Hepatocyte (in vitro differentiated cells): ENCODE measurements around the gene CFAP58. TPM values are rescaled to one million over a fixed set of nuclear protein-coding genes. Genes with fewer than 3 reads are reported as not detected.

Experiments
- DNase-seq: peaks from one replicate; pipeline ENCODE4 v3.0.0-alpha.2; 2016; ENCODE audit warnings: low spot score
- H2AFZ ChIP-seq: fragments of 200-600 bp; sonication (generic); 2 replicates; pipeline ENCODE4 v1.6.0; 2016; ENCODE audit warnings: antibody characterized with exemption, mild to moderate bottlenecking
- H3K27ac ChIP-seq: fragments of 200-600 bp; sonication (generic); 2 replicates; pipeline ENCODE4 v1.5.1; 2016; ENCODE audit warnings: mild to moderate bottlenecking
- H3K27me3 ChIP-seq: fragments of 200-600 bp; sonication (generic); 2 replicates; pipeline ENCODE4 v1.6.1; 2016
- H3K36me3 ChIP-seq: fragments of 200-600 bp; sonication (generic); replicated peaks from 2 replicates; pipeline ENCODE4 v1.5.1; 2016; ENCODE audit warnings: low read depth; ENCODE audit not compliant: insufficient read depth
- H3K4me1 ChIP-seq: fragments of 200-600 bp; sonication (generic); 2 replicates; pipeline ENCODE4 v1.5.1; 2016; ENCODE audit warnings: mild to moderate bottlenecking, moderate library complexity; ENCODE audit not compliant: insufficient read depth
- H3K4me2 ChIP-seq: fragments of 200-600 bp; sonication (generic); 2 replicates; pipeline ENCODE4 v1.6.0; 2016
- H3K4me3 ChIP-seq: fragments of 200-600 bp; sonication (generic); 2 replicates; pipeline ENCODE4 v1.5.1; 2016; ENCODE audit warnings: mild to moderate bottlenecking
- H3K79me2 ChIP-seq: fragments of 200-600 bp; sonication (generic); 2 replicates; pipeline ENCODE4 v1.6.0; 2017; ENCODE audit warnings: mild to moderate bottlenecking
- H3K9me2 ChIP-seq: fragments of 200-600 bp; sonication (generic); replicated peaks from 2 replicates; pipeline ENCODE4 v1.6.0; 2017; ENCODE audit warnings: mild to moderate bottlenecking; ENCODE audit not compliant: insufficient read depth
- H3K9me3 ChIP-seq: fragments of 200-600 bp; sonication (generic); 2 replicates; pipeline ENCODE4 v1.5.1; 2016; ENCODE audit warnings: low read depth, mild to moderate bottlenecking
- H4K20me1 ChIP-seq: fragments of 200-600 bp; sonication (generic); 2 replicates; pipeline ENCODE4 v1.6.0; 2016; ENCODE audit warnings: mild to moderate bottlenecking; ENCODE audit not compliant: insufficient read depth, poor library complexity, severe bottlenecking
- CTCF ChIP-seq: fragments of 200-600 bp; sonication (generic); IDR thresholded peaks from 2 replicates; pipeline ENCODE4 v1.5.1; 2016; ENCODE audit warnings: antibody characterized with exemption, mild to moderate bottlenecking; ENCODE audit not compliant: poor library complexity
- EZH2 ChIP-seq: fragments of 200-600 bp; sonication (generic); IDR thresholded peaks from 2 replicates; pipeline ENCODE4 v1.6.1; 2016; ENCODE audit warnings: antibody characterized with exemption, mild to moderate bottlenecking, borderline replicate concordance
- EZH2phosphoT487 ChIP-seq: fragments of 200-600 bp; sonication (generic); IDR thresholded peaks from one replicate; pipeline ENCODE4 v1.6.1; 2018; ENCODE audit warnings: antibody characterized with exemption, mild to moderate bottlenecking, low read depth, moderate library complexity; ENCODE audit not compliant: unreplicated experiment, severe bottlenecking
- WGBS: methylation state at CpG from one replicate; pipeline ENCODE4 v1.1.6; 2016; ENCODE audit warnings: low lambda C conversion rate; ENCODE audit errors: missing lambda C conversion rate; 5-methylcytosine and 5-hydroxymethylcytosine counted together
- polyA plus RNA-seq: library from polyadenylated mRNA; unstranded; fragments of >200 nt; fragmentation: Nextera tagmentation; extraction: Ambion mirVana; gene quantifications from 2 replicates; pipeline ENCODE4 v1.2.1, GENCODE V29; 2016
- total RNA-seq: library from RNA; depleted of rRNA; stranded (reverse); fragments of >200 nt; gene quantifications from 2 replicates; pipeline ENCODE4 v1.2.3, GENCODE V29; 2014

Gene CFAP58
- total and polyA plus RNA-seq, 2 experiments from 2014 or later, result 0.17 TPM; not detected in 1

- H2AFZ ChIP-seq, result no peak overlapping the region
- H3K4me2 ChIP-seq, result no peak overlapping the region
- TF ChIP-seq CTCF (no peak), EZH2phosphoT487 (no peak), EZH2 (no peak)
- no peak overlapping the region for H3K27ac ChIP-seq
- H3K36me3 ChIP-seq, result no peaks in the 10 kb centered on the region
- H3K4me1 ChIP-seq, result peaks cover 44% of the 10 kb centered on the region
- no peaks in the 10 kb centered on the region for H3K9me2 ChIP-seq
- 80% methylated on average over 13 of the region's 13 CpGs for WGBS
- H4K20me1 ChIP-seq, result no peaks in the 10 kb centered on the region
- DNase-seq, result no peak
- no peaks in the 10 kb centered on the region for H3K9me3 ChIP-seq
- H3K27me3 ChIP-seq, result no peaks in the 10 kb centered on the region
- H3K79me2 ChIP-seq, result peaks cover 61% of the 10 kb centered on the region
- H3K4me3 ChIP-seq, result no peak overlapping the region
Observed at GRCh38 chr10:104333032-104333727, 20.5 kb upstream of the CFAP58 start.

- peaks cover 60% of the 10 kb centered on the region for H3K79me2 ChIP-seq
- no peak overlapping the region for H3K4me2 ChIP-seq
- no peak overlapping the region for H3K27ac ChIP-seq
- H3K4me3 ChIP-seq, result no peak overlapping the region
- no peaks in the 10 kb centered on the region for H4K20me1 ChIP-seq
- no peaks in the 10 kb centered on the region for H3K9me2 ChIP-seq
- no peaks in the 10 kb centered on the region for H3K27me3 ChIP-seq
- DNase-seq, result no peak
- WGBS, result 87% methylated on average over 15 of the region's 15 CpGs
- no peak overlapping the region for H2AFZ ChIP-seq
- H3K4me1 ChIP-seq, result peaks cover 37% of the 10 kb centered on the region
- H3K36me3 ChIP-seq, result no peaks in the 10 kb centered on the region
- H3K9me3 ChIP-seq, result no peaks in the 10 kb centered on the region
- TF ChIP-seq CTCF, result no peak
- no peak for TF ChIP-seq EZH2phosphoT487
- TF ChIP-seq EZH2, result no peak
Observed at GRCh38 chr10:104333728-104334373, 19.8 kb upstream of the CFAP58 start.

GRCh38 chr10:104334561-104334960 is 19.1 kb upstream of the CFAP58 start:
- H3K9me3 ChIP-seq, result no peaks in the 10 kb centered on the region
- no peak overlapping the region for H3K27ac ChIP-seq
- no peak overlapping the region for H3K4me3 ChIP-seq
- H2AFZ ChIP-seq, result no peak overlapping the region
- no peaks in the 10 kb centered on the region for H3K27me3 ChIP-seq
- H3K4me1 ChIP-seq, result peaks cover 37% of the 10 kb centered on the region
- 98% methylated on average over 6 of the region's 6 CpGs for WGBS
- H4K20me1 ChIP-seq, result no peaks in the 10 kb centered on the region
- no peak for DNase-seq
- H3K9me2 ChIP-seq, result no peaks in the 10 kb centered on the region
- no peak overlapping the region for H3K4me2 ChIP-seq
- peaks cover 57% of the 10 kb centered on the region for H3K79me2 ChIP-seq
- no peak for TF ChIP-seq CTCF
- TF ChIP-seq EZH2phosphoT487, result no peak
- no peak for TF ChIP-seq EZH2
- H3K36me3 ChIP-seq, result no peaks in the 10 kb centered on the region
